ENCODE results near the gene CSN3.

GRCh38 chr4:70280567-70280966 lies 38.2 kb downstream of the CSN3 start:
- TF ChIP-seq EZH2 (IDR thresholded peaks at IDR 0.05): no peak
- TF ChIP-seq EZH2phosphoT487 (IDR thresholded peaks at IDR 0.05): no peak

All from neural progenitor cell (in vitro differentiated cells).